GM19467 (cell line): ENCODE data around the gene GJC3.
"Not testable (repeated sequence)": the region's sequence is repeated elsewhere in the genome, so short reads cannot be mapped to it uniquely, and the experiment has no call there.

Experiments
- ATAC-seq: cut with Tn5 transposase; IDR thresholded peaks from one replicate; pipeline ENCODE4 v1.9.1; 2021; ENCODE audit warnings: mild to moderate bottlenecking, moderate library complexity; ENCODE audit not compliant: unreplicated experiment

GJC3 gene

DNA sequence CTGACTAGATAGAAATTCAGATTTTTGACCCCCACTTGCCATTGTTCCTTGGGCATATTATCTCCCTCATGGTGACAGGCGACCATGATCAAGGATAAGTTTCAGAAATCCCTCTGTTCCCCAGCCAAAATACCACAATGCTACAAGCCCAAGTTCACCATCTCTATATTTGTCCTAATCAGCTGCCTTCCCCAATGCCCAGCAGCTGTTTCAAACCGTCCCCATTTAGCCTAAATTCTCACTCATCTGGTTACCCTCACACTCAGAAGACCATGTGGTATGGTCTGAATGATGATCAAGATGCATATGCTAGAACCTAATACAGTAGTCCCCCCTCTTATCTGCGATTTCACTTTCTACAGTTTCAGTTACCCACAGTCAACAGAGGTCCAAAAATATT is 956 bp upstream of the GJC3 start:
- ATAC-seq: no peak

DNA sequence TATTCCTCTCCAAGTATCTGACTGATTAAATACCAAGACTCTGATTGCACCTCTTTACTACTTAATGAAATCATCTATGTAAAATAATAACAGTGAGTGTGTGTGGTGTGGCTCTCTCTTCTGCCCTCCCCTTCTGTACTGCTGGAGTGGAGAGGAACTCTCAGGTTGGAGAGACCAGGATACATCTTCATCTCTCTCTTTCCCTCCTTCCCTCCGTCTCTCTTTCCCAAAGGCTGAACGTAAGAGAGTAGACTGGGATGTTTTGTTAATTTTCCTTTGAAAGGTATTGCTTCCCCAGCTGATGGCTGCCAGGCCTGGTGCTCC is 272 bp upstream of the GJC3 start:
- ATAC-seq: no peak

DNA sequence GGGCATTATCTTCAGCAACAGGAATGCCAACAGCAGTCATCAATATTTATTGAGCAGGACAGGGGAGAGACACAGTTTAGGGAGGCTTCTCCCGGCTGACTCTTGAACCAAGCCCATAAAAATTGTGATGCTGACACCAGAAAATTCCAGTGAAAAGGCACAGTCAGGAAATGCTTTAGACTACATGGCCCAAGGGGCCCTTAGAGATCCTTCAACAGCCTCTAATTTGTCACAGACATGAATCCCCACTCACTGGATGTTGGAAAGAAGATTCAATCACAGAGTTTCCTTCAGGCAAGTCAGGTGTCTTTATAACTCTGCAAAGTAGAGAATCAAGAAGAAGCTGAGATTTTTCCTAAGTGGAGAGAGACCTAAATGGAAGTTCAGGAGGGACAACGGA is 1.2 kb downstream of the GJC3 start:
- no peak for ATAC-seq

DNA sequence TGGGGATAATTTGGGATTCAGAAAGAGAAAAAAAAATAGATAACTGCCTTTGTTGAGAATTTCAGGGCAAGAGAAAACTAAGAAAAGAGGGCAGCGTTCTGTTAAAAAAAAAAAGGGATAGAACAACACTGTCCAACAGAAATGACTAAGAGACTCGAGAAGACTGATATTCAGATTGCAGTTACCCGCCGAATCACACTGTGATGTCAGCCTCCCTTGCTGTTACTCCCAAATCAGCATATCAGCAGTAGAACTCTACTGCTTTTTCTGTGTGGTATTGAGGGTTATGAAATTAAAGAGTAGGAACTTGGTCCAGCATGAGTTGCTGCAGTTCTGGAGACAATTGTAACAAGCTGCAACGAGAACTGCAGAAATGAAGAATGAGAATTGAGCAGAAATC is 1.9 kb downstream of the GJC3 start:
- ATAC-seq: no peak

DNA sequence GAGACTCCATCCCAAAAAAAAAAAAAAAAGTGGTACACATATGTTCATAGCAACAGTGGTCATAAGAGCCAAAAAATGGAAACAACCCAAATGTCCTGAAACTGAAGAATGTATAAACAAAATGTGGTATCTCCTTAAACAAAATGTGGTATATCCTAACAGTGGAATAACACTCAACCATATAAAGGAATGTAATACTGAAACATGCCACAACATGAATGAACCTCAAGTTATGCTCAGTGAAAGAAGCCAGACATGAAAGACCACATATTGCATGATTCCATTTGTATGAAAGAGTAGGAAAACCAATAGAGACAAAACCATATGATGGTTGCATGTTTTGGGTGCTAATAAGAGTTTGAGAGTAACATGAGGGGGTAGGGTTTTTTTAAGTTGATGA is 3.1 kb downstream of the GJC3 start:
- no peak for ATAC-seq

DNA sequence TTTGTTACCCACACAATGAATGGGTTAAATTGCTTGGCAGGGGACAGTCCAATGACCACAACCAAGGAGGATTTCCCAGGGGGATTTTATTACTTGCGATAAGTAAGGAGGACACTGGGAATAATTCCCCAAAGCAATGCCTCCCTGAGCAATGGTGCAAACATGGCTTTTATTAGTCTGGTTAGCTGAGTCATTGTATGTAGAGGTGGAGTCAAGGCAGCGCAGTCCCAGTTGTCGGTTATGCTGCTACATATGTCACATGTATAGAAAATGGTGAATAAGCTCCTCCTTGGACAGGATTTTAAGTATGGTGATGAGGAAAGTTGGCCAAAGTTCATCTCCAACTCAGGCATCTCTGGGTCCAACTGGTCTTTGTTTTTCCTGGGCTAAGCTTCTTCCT is 6.2 kb downstream of the GJC3 start:
- no peak for ATAC-seq

DNA sequence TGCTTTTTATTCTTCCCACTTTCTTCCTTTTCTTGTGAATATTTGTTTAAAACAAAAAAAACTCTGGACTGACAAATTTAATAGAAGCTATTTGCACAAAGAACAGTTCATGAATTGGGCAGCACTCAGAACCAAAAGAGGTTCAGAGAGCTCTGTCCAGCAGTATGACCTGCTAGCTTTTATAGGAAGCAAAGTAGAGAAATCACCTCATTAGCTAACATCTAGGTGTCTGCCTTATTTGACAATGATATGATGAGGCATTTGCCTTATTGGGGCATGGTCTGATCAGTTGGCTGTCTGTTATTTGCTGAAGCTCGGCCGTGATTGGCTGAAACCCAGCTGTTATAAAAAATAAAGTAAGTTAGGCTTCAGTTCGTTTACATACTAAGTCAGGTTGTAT is 9.3 kb downstream of the GJC3 start:
- ATAC-seq: no peak

DNA sequence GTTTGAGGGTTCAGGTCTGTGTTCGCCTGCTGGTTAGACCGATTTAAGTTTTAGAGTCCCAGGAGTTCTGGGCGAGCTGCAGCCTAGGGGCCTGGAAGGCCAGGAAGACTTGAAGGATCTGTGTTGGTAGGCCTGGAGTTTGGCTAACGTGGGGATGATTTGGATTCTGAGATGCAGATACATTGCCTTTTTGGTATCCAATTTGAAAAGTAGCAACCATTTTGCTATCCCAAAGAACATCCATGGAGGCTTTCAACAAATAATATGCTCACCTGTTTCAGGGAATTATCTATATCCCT is 9.7 kb downstream of the GJC3 start:
- no peak for ATAC-seq

DNA sequence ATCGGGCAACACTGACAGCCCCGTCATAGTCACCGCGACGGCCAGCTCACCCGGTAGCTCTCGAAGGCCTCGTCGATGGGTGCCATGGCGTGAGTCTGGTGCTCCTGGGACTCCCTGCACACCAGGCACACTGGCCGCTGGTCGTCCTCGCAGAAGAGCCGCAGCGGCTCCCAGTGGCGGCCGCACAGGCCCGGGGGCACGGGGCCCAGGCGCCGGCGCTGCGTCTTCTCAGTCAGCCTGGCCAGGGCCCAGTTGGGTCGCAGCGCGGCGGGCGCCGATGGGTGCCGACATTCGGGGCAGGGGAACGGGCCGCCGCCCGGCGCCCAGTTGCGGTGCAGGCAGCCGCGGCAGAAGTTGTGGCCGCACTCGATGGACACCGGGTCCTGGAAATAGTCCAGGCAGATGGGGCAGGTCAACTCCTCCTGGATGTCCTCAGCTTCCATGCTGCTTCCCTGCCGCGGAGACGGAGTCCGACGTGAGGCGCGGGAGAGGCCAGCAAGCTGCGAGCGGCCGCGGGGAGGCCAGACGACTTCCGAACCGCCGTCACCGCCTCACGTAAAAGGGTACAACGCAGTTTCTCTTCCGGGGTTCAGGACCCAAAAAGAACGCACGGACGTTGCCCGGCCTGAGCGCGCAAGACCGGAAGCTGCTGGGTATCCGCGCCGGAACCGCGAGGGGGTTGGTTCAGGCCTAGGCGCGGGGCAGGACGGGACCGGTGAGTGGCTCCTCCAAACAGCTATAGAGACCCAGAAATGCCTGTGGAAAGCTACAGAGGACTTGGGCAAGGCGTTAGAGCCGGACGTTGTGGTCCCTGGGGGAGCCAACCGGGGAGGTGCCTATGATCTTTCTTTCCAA is 10.2 kb downstream of the GJC3 start, which contains the start of gene TRIM4:
TSS of gene TRIM4 (minus strand) at position 572 of the 855 bp plus-strand sequence. CDS start at position 443, 129 bp downstream.
- peak; percentile 94 for ATAC-seq

DNA sequence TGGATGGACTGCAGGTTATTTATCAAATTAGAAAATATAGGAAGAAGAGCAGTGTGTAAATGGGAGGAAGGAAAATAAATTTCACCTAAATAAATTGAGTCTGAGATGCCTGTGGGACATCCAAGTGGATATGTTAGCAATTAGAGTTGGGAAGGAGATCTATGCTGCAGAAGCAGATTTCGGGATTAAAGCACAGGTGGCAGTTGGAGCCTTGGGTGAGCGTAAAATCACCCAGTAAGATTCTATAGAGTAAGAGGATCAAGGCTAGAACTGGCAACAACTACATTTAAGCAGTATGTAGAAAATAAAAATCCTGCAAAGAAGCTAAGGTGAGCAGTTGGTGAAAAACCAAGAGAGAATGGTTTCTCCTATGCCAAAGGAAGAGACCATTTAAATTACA is 18.4 kb downstream of the GJC3 start:
- ATAC-seq: no peak

DNA sequence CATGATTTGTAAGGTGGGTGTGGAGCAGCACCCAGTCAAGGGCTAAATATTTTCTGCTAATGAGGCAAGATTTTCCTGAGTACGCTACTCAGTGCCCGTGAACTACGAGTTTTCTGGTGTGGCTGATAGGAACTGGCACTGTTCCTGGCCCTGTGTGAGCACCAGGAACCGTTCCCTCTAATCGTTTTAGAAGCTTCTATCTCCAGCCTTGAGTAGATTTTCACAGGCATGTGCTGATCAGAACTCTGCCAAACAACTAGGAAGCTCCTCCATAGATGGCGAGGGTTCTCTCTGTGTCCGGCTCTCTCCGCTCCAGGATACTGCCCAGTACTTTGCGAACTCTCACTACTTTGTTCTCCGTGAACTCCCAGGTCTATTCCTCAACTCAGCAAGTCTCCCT is 27.8 kb downstream of the GJC3 start:
- no peak for ATAC-seq

DNA sequence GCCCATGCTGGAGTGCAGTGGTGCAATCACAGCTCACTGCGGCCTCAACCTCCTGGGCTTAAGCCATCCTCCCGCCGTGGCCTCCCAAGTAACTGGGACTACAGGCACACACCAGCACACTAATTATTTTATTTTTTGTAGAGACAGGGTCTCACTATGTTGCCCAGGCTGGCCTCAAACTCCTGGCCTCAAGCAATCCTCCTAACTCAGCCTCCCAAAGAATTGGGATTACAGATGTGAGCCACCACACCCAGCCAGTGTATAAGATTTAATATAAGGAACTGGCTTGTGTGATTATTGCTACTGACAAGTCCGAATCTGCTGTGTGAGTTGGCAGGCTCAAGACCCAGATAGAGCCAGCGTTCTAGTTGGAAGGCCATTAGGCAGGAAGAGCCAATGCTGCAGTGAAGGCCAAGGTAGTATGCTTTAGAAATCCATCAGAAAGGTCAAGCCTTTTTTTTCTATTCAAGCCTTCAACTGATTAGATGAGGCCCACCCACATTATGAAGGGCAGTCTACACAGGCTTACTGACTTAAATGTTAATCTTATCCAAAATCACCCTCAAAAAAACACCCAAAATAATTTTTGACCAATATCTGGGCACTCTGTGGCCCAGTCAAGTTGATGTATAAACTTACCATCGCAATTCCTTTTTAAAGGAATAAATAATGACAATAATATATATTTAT is 29.4 kb downstream of the GJC3 start:
- no peak for ATAC-seq

DNA sequence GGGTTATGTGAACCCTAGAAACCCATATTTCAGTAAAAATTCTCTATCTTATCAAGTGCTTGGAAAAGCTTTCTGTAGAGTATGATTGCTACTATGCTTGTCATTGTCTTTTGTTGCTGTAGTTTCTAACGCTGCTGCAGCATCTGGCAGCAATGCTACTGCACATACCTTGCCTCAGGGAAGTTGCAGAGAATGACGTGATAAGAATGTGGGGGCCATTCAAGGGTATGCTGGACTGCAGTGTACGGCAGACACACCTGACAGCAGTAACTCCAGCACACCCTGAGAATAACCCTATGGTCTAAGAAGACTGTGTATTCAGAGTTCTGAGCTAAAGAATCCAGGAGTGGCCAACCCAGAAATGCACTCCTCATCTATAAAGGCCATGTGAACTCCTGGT is 30.6 kb downstream of the GJC3 start:
- ATAC-seq: no peak

DNA sequence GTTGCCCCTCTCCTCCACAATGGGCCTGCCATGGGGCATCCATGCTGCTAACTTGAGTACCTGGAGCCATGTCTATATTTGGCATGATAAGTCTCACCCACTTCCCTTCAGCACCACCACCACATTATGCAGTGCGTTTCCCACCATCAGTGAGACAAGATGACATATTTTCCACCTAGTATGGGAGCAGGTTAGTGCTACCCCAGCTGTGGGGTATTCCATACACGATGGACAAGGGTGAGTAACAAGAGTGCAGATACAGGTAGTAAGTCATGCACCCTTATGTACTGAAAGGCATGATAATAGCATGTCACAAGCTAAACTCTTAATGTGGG is 31.4 kb downstream of the GJC3 start:
- ATAC-seq: no peak

DNA sequence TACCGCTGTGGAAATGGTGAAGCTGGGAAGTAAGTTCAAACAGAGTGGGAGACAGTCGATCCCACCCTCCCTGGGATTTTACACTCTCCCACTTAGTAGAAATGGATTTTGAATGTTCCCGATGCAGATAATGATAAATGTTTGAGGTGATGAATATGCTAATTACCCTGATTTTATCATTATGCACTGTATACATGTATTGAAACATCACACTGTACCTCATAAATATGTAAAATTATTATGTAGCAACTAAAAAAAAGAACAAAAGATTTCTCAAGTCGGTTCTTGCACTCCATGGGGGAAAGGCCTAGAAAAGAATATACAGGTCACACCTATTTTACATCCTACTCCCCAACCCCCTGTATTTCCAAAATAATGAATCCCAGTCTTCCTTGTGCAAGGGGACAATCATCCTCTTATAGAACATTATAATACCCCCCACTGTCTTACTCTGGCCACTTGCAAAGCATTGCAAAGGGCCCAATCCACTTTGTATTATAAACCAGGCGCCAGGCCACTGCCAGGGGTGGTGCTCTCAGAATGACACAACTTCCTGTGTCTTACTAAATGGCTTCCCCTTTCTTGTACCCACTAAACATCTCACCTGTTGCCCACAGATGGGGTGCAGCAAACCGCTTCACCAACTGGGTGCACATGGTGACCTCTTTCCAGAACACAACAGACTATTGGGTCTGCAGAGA is 31.9 kb downstream of the GJC3 start:
- no peak for ATAC-seq

DNA sequence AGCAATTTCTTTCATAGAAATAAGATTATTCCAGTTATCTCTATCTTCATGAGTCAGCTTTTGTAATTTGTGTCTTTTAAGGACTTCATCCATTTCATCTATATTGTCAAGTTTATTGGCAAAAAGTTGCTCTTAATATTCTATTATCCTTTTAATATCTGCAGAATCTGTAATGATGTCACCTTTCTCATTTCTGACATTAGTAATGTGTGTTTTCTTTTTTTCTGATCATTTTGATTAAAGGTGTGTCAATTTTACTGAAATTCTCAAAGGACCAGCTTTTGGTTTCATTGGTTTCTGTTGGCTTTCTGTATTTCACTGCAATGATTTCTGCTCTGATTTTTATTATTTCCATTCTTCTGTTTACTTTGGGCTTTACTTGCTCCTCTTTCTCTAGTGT is 34.7 kb downstream of the GJC3 start:
- no peak for ATAC-seq

DNA sequence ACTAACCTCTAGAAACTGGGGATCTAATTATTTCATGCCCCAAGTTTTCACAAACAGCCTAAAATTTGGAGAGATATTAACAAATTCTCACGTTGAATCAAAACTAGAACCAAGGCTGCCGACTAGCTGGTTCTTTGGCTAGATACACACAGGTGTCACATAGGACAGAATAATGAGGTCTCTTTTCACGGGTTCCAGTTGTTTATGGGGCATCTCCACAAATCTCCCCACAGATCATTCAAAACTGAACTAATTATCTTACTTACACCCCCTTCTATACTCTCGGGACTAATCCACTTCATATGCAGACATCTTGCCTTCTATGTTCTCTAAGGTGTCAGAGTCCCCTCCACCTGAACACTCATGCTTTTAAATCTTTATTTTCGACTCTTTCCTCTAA is 36.1 kb downstream of the GJC3 start:
- no peak for ATAC-seq

DNA sequence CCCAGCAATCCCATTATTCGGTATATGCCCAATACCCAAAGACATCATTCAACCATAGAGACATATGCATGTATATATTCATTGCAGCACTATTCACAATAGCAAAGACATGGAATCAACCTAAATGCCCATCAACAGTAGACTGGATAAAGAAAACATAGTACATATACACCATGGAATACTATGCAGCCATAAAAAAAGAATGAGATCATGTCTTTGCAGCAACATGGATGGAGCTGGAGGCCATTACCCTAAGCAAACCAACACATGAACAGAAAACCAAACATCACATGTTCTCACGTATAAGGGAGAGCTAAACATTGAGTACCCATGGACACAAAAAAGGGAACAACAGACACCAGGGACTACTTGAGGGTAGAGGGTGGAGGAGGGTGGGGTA is 39.1 kb downstream of the GJC3 start:
- ATAC-seq: not testable (repeated sequence)

DNA sequence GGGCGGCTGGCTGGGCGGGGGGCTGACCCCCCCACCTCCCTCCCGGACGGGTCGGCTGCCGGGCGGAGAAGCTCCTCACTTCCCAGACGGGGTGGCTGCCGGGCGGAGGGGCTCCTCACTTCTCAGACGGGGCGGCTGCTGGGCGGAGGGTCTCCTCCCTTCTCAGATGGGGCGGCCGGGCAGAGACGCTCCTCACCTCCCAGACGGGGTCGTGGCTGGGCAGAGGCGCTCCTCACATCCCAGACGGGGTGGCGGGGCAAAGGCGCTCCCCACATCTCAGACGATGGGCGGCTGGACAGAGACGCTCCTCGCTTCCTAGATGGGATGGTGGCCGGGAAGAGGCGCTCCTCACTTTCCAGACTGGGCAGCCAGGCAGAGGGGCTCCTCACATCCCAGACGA is 41.1 kb downstream of the GJC3 start:
- not testable (repeated sequence) for ATAC-seq

DNA sequence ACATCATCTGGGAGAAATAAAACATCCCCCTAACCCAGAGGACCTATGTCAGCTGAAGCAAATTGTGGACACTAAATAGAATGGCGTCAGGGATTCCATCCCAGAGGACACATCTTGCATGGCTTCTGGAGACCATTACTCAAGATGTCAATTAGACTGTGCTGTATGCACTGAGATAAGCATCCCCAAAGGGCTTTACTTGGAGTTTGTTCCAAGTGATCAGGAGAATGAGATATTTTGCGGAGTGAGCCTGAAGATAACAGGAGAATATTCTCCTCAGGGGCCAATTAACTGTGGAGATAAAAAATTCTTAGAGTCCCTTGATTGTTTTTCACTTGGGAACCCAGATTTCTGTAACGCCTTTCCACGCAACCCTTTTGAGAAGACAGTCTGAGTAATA is 48.0 kb downstream of the GJC3 start:
- no peak for ATAC-seq

DNA sequence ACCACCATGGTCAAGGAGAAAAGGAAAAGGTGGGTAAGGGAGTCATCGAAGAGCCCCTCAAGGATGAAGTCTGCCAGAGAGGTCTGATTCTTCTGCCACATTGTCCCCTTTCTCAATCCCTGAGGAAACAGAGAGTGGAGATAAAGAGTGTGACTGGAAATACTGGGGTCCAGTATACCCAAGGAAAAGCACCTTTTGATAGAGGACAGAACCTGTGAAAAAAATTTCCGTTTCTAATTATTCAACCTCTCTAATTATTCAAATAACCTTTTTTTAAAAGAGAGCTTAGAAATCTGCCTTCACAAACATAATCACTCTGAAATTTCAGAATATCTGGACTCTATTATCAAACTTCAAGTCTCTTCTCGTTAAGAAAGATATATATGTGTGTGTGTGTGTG is 52.5 kb downstream of the GJC3 start, which contains the start of gene OR2AE1:
TSS of gene OR2AE1 (minus strand) at position 101 of the 400 bp plus-strand sequence. CDS start at position 101, 0 bp downstream.
- ATAC-seq: no peak

DNA sequence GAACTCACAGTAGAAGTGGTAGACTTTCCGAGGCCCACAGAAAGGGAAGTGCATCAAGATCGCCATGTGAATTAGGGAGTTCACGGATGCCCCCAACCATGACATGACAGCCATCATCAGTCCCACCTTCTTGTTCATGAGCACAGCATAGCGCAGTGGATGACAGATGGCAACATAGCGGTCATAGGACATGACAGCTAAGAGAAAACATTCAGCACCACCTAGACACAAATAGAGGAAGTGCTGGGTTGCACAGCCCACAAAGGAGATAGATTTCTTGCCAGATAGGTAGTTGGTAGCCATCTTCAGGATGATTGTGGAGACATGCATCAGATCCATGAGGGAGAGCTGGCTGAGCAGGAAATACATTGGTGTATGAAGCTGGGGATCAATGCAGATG is 52.9 kb downstream of the GJC3 start:
- no peak for ATAC-seq
